ENCODE data around the gene VWA8. TPM values are rescaled to one million over a fixed set of nuclear protein-coding genes. Genes with fewer than 3 reads are reported as not detected.

The VWA8 gene
- total and polyA plus RNA-seq, 2 of the 13 experiments (the other 11 are each of a cell fraction or from before 2014, with no cell fraction given), result 9.1 to 17.3 TPM

GRCh38 chr13:41960637-41961465, at the start of gene VWA8 (continued):
- TF ChIP-seq ZBTB40 (IDR thresholded peaks at IDR 0.05) (peak; percentile 45), ZBTB40 (CRISPR knock-in tag; IDR thresholded peaks at IDR 0.05) (peak; percentile 93), ZNF792 (CRISPR knock-in tag; IDR thresholded peaks at IDR 0.05) (peak; percentile 76), ZNF607 (CRISPR knock-in tag; IDR thresholded peaks at IDR 0.05; ENCODE audit: borderline replicate concordance) (peak; percentile 74; the same call in 1 of the 2 replicates), ZNF350 (CRISPR knock-in tag; IDR thresholded peaks at IDR 0.05; ENCODE audit: borderline replicate concordance, low read depth) (peak; percentile 56; the same call in 1 of the 2 replicates), TMF1 (CRISPR knock-in tag; IDR thresholded peaks at IDR 0.05; ENCODE audit: low read depth) (peak; percentile 75; the same call in 1 of the 2 replicates), ZSCAN25 (CRISPR knock-in tag; IDR thresholded peaks at IDR 0.05) (peak; percentile 87), ZNF788 (CRISPR knock-in tag; IDR thresholded peaks at IDR 0.05; ENCODE audit: borderline replicate concordance) (peak; percentile 76; the same call in 1 of the 2 replicates), SMAD1 (CRISPR knock-in tag; IDR thresholded peaks at IDR 0.05; ENCODE audit: borderline replicate concordance, low read depth) (0 out of 2 replicates have a peak, but pooled peaks have one; percentile 46), ISX (CRISPR knock-in tag; conservative IDR thresholded peaks at IDR 0.05) (0 out of 2 replicates have a peak, but pooled peaks have one; percentile 46), ATF3 (CRISPR knock-in tag; IDR thresholded peaks at IDR 0.05) (peak; percentile 32; the same call in 1 of the 2 replicates), ETV5 (CRISPR knock-in tag; IDR thresholded peaks at IDR 0.05; ENCODE audit: borderline replicate concordance) (peak; percentile 65; the same call in 1 of the 2 replicates), POLR2AphosphoS5 (IDR thresholded peaks at IDR 0.05; ENCODE audit: low read depth, low read length) (peak; percentile 57; the same call in 1 of the 2 replicates), MTA1 (CRISPR knock-in tag; IDR thresholded peaks at IDR 0.05; ENCODE audit: borderline replicate concordance) (peak; percentile 26; the same call in 1 of the 2 replicates), SRSF1 (optimal IDR thresholded peaks at IDR 0.05; ENCODE audit: low read depth, low read length) (peak; percentile 84), KLF6 (CRISPR knock-in tag; IDR thresholded peaks at IDR 0.05) (peak; percentile 91), MEIS1 (CRISPR knock-in tag; IDR thresholded peaks at IDR 0.05; ENCODE audit: borderline replicate concordance) (no peak), MXD1 (CRISPR knock-in tag; IDR thresholded peaks at IDR 0.05) (peak; percentile 78; the same call in 1 of the 2 replicates)
